Hematopoietic multipotent progenitor cell (in vitro differentiated cells): Measurements from ENCODE around the gene FOXJ3. TPM values are rescaled to one million over a fixed set of nuclear protein-coding genes. Genes with fewer than 3 reads are reported as not detected.

ENCODE experiments used
- DNase-seq, 3 donors: peaks; one replicate each; pipeline ENCODE4 v3.0.0-alpha.2; 2011 to 2015; ENCODE audit warnings: low read depth in 2 of 3, low spot score in 2 of 3
- total RNA-seq: library from RNA; depleted of rRNA; stranded (reverse); fragments of >200 nt; gene quantifications from one replicate; pipeline ENCODE4 v1.2.3, GENCODE V29; 2012

Gene FOXJ3
- 44.2 TPM for total RNA-seq

GRCh38 chr1:42335050-42335808 is at the start of gene FOXJ3:
FOXJ3 (minus strand) TSS chr1:42335235; CDS start chr1:42311093, 24,142 bp downstream.
- DNase-seq: peak; percentile 94 to 98 (median 95)

- peak in 1 of 3 donors; percentile 3 for DNase-seq
Measured at GRCh38 chr1:42381280-42381673, 46.2 kb upstream of the FOXJ3 start.

- peak in 2 of 3 donors; percentile 33 to 40 for DNase-seq
Measured at GRCh38 chr1:42380586-42381279, 45.7 kb upstream of the FOXJ3 start, which contains the start of gene RIMKLA. RIMKLA (plus strand) TSS chr1:42380792; CDS start chr1:42380935, 143 bp downstream.

GRCh38 chr1:42379794-42380585 is 45.0 kb upstream of the FOXJ3 start:
- DNase-seq: peak in 2 of 3 donors; percentile 11 to 36

- DNase-seq: no peak
Measured at GRCh38 chr1:42372796-42373195, 37.8 kb upstream of the FOXJ3 start.

- no peak for DNase-seq
Measured at GRCh38 chr1:42370876-42371549, 36.0 kb upstream of the FOXJ3 start.

GRCh38 chr1:42369471-42369870 is 34.4 kb upstream of the FOXJ3 start:
- DNase-seq: no peak

GRCh38 chr1:42368096-42368795 is 33.2 kb upstream of the FOXJ3 start:
- no peak for DNase-seq

- DNase-seq: no peak
Measured at GRCh38 chr1:42365118-42365517, 30.1 kb upstream of the FOXJ3 start.

- DNase-seq: no peak
Measured at GRCh38 chr1:42364542-42364941, 29.5 kb upstream of the FOXJ3 start.

GRCh38 chr1:42364089-42364488 is 29.1 kb upstream of the FOXJ3 start:
- no peak for DNase-seq

GRCh38 chr1:42359466-42359865 is 24.4 kb upstream of the FOXJ3 start:
- DNase-seq: no peak

GRCh38 chr1:42358791-42359190 is 23.8 kb upstream of the FOXJ3 start:
- no peak for DNase-seq

GRCh38 chr1:42350086-42350485 is 15.1 kb upstream of the FOXJ3 start:
- DNase-seq: no peak

- no peak for DNase-seq
Measured at GRCh38 chr1:42348498-42348897, 13.5 kb upstream of the FOXJ3 start.

GRCh38 chr1:42343049-42343448 is 8.0 kb upstream of the FOXJ3 start:
- no peak for DNase-seq

- DNase-seq: no peak
Measured at GRCh38 chr1:42340901-42341300, 5.9 kb upstream of the FOXJ3 start.

GRCh38 chr1:42340093-42340492 is 5.1 kb upstream of the FOXJ3 start:
- DNase-seq: no peak

- no peak for DNase-seq
Measured at GRCh38 chr1:42336978-42337377, 1.9 kb upstream of the FOXJ3 start.
